GM23338 (cell line): ENCODE data around the gene RHBDL3. TPM values are rescaled to one million over a fixed set of nuclear protein-coding genes. Genes with fewer than 3 reads are reported as not detected.

Experiments
- ATAC-seq: fragments of 200-7000 bp; cut with Tn5 transposase; 3 replicates; pipeline ENCODE4 v1.9.1; 2020
- DNase-seq: peaks from one replicate; pipeline ENCODE4 v3.0.0-alpha.2; 2015; ENCODE audit warnings: low spot score
- H2AFZ ChIP-seq: fragments of 200-600 bp; sonication (generic); 2 replicates; pipeline ENCODE4 v1.8.0; 2016; ENCODE audit warnings: antibody characterized with exemption, mild to moderate bottlenecking, moderate library complexity
- H3F3A ChIP-seq: fragments of 200-600 bp; sonication (generic); replicated peaks from 2 replicates; pipeline ENCODE4 v1.8.0; 2017; ENCODE audit warnings: antibody characterized with exemption, mixed run types, low read depth
- H3K27ac ChIP-seq: fragments of 200-600 bp; sonication (generic); 2 replicates; pipeline ENCODE4 v1.6.1; 2016; ENCODE audit warnings: low read depth
- H3K27me3 ChIP-seq: fragments of 200-600 bp; sonication (generic); 2 replicates; pipeline ENCODE4 v1.8.0; 2016; ENCODE audit warnings: mild to moderate bottlenecking, mixed run types, moderate library complexity; ENCODE audit not compliant: insufficient read depth
- H3K36me3 ChIP-seq: fragments of 200-600 bp; sonication (generic); 2 replicates; pipeline ENCODE4 v1.8.0; 2016; ENCODE audit warnings: mild to moderate bottlenecking; ENCODE audit not compliant: insufficient read depth
- H3K4me1 ChIP-seq: fragments of 200-600 bp; sonication (generic); 2 replicates; pipeline ENCODE4 v1.8.0; 2016; ENCODE audit warnings: mild to moderate bottlenecking, moderate library complexity; ENCODE audit not compliant: insufficient read depth
- H3K4me2 ChIP-seq: fragments of 200-600 bp; sonication (generic); 2 replicates; pipeline ENCODE4 v1.7.1; 2017; ENCODE audit warnings: mixed run types
- H3K4me3 ChIP-seq: fragments of 200-600 bp; sonication (generic); 2 replicates; pipeline ENCODE4 v1.6.1; 2016; ENCODE audit warnings: mixed run types
- H3K79me2 ChIP-seq: fragments of 200-600 bp; sonication (generic); replicated peaks from 2 replicates; pipeline ENCODE4 v1.8.0; 2017; ENCODE audit warnings: mild to moderate bottlenecking; ENCODE audit not compliant: insufficient read depth
- H3K9me2 ChIP-seq: fragments of 200-600 bp; sonication (generic); 2 replicates; pipeline ENCODE4 v1.8.0; 2017; ENCODE audit not compliant: insufficient read depth
- H4K20me1 ChIP-seq: fragments of 200-600 bp; sonication (generic); replicated peaks from 2 replicates; pipeline ENCODE4 v1.8.0; 2017; ENCODE audit warnings: mild to moderate bottlenecking; ENCODE audit not compliant: insufficient read depth
- H3K27ac Mint-ChIP-seq: 2 replicates; pipeline ENCODE4 v1.8.0; 2020; ENCODE audit warnings: inconsistent platforms, mild to moderate bottlenecking, moderate library complexity, mixed read lengths
- H3K27me3 Mint-ChIP-seq: 3 replicates; pipeline ENCODE4 v1.8.0; 2022; ENCODE audit warnings: low read depth, mild to moderate bottlenecking, moderate library complexity, mixed read lengths, inconsistent platforms; ENCODE audit not compliant: insufficient read depth, poor library complexity
- H3K36me3 Mint-ChIP-seq: 3 replicates; pipeline ENCODE4 v1.8.0; 2021; ENCODE audit warnings: low read depth, mild to moderate bottlenecking, inconsistent platforms, moderate library complexity, mixed read lengths
- H3K4me1 Mint-ChIP-seq: 3 replicates; pipeline ENCODE4 v1.8.0; 2020; ENCODE audit warnings: mild to moderate bottlenecking, inconsistent platforms, mixed read lengths
- H3K4me3 Mint-ChIP-seq: 3 replicates; pipeline ENCODE4 v1.8.0; 2021; ENCODE audit warnings: moderate library complexity, mild to moderate bottlenecking, inconsistent platforms, mixed read lengths
- H3K9me3 Mint-ChIP-seq: 3 replicates; pipeline ENCODE4 v1.8.0; 2020; ENCODE audit warnings: moderate library complexity, mild to moderate bottlenecking, inconsistent platforms, mixed read lengths
- CREB1 ChIP-seq: fragments of 250-450 bp; sonication (Bioruptor Pico); IDR thresholded peaks from 2 replicates; pipeline ENCODE4 v1.5.0; 2020; ENCODE audit warnings: low read depth, mild to moderate bottlenecking, moderate library complexity
- EZH2 ChIP-seq: fragments of 200-600 bp; sonication (generic); IDR thresholded peaks from one replicate; pipeline ENCODE4 v1.8.0; 2017; ENCODE audit warnings: antibody characterized with exemption, mild to moderate bottlenecking, low read depth; ENCODE audit not compliant: unreplicated experiment
- EZH2phosphoT487 ChIP-seq: fragments of 200-600 bp; sonication (generic); IDR thresholded peaks from one replicate; pipeline ENCODE4 v1.8.1; 2018; ENCODE audit warnings: antibody characterized with exemption; ENCODE audit not compliant: unreplicated experiment
- JUNB ChIP-seq: IDR thresholded peaks from one replicate; pipeline ENCODE4 v1.6.1; 2016; ENCODE audit warnings: antibody characterized with exemption; ENCODE audit not compliant: unreplicated experiment
- NANOG ChIP-seq: IDR thresholded peaks from 2 replicates; pipeline ENCODE4 v1.6.1; 2016; ENCODE audit warnings: antibody characterized with exemption, borderline replicate concordance
- POLR2AphosphoS5 ChIP-seq: IDR thresholded peaks from 2 replicates; pipeline ENCODE4 v1.6.1; 2016; ENCODE audit warnings: antibody characterized with exemption, low read depth
- REST ChIP-seq: IDR thresholded peaks from one replicate; pipeline ENCODE4 v1.6.1; 2018; ENCODE audit warnings: antibody characterized with exemption; ENCODE audit not compliant: unreplicated experiment
- STAT1 ChIP-seq: IDR thresholded peaks from one replicate; pipeline ENCODE4 v1.6.1; 2016; ENCODE audit warnings: antibody characterized with exemption; ENCODE audit not compliant: unreplicated experiment
- ZNF114 ChIP-seq: fragments of 250-450 bp; sonication (Bioruptor Pico); IDR thresholded peaks from 2 replicates; pipeline ENCODE4 v1.5.0; 2020; ENCODE audit warnings: mild to moderate bottlenecking, moderate library complexity
- ZNF331 ChIP-seq: fragments of 250-450 bp; sonication (Bioruptor Pico); IDR thresholded peaks from 2 replicates; pipeline ENCODE4 v1.5.0; 2020; ENCODE audit warnings: low read depth, mild to moderate bottlenecking, moderate library complexity
- ZNF462 ChIP-seq: fragments of 250-450 bp; sonication (Bioruptor Pico); IDR thresholded peaks from 2 replicates; pipeline ENCODE4 v1.5.0; 2020; ENCODE audit warnings: mild to moderate bottlenecking, moderate library complexity
- polyA plus RNA-seq: library from polyadenylated mRNA; unstranded; fragments of >200 nt; fragmentation: Nextera tagmentation; extraction: Ambion mirVana; gene quantifications from 2 replicates; pipeline ENCODE4 v1.2.1, GENCODE V29; 2016
- total RNA-seq: library from RNA; depleted of rRNA; stranded (reverse); fragments of >200 nt; shearing (Covaris generic); gene quantifications from 2 replicates; pipeline ENCODE4 v1.2.3, GENCODE V29; 2014
- TF ChIP-seq, protein P1 (sequence below), 2 experiments: fragments of 200-600 bp in 1 of 2; sonication (generic) in 1 of 2; conservative IDR thresholded peaks; 2 replicates each; pipeline versions ENCODE4 v1.5.1 to v1.6.1; 2016 to 2017; ENCODE audit warnings: antibody characterized with exemption in 2 of 2, low read depth in 2 of 2, mild to moderate bottlenecking in 2 of 2, moderate library complexity in 1 of 2
- TF ChIP-seq, protein P2 (sequence below): IDR thresholded peaks from 2 replicates; pipeline ENCODE4 v1.6.1; 2016; ENCODE audit warnings: antibody characterized with exemption

The RHBDL3 gene
- total and polyA plus RNA-seq, 2 experiments from 2014 or later = 2.3 to 8.1 TPM

DNA sequence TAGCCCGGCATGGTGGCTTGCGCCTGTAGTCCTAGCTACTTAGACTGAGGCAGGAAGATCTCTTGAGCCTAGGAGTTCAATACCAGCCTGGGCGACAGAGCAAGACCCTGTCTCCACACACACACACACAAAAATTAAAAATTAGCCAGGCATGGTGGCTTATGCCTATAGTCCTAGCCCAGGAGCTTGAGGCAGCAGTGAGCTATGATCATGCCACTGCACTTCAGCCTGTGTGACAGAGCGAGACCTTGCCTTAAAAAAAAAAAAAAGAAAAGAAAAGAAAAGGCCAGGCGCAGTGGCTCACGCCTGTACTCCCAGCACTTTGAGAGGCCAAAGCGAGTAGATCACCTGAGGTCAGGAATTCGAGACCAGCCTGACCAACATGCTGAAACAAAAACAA lies 52.4 kb downstream of the RHBDL3 start:
- H3K79me2 ChIP-seq = no peaks in the 10 kb centered on the region
- no peaks in the 10 kb centered on the region for H4K20me1 ChIP-seq
- DNase-seq (no peak), ATAC-seq (no peak)
- Mint-ChIP-seq H3K4me3 (no peak overlapping the region), H3K27me3 (peaks cover 15% of the 10 kb centered on the region), H3K9me3 (peaks cover 3% of the 10 kb centered on the region; the same call in 2 of the 3 replicates), H3K36me3 (0 out of 3 replicates have a peak, but pooled peaks cover 2% of the 10 kb centered on the region), H3K27ac (peak overlapping the region; percentile 82; the same call in 1 of the 2 replicates), H3K4me1 (peaks cover 16% of the 10 kb centered on the region)
- H3K27me3 ChIP-seq = no peaks in the 10 kb centered on the region
- H3K9me2 ChIP-seq = no peaks in the 10 kb centered on the region
- TF ChIP-seq, protein P1, sequence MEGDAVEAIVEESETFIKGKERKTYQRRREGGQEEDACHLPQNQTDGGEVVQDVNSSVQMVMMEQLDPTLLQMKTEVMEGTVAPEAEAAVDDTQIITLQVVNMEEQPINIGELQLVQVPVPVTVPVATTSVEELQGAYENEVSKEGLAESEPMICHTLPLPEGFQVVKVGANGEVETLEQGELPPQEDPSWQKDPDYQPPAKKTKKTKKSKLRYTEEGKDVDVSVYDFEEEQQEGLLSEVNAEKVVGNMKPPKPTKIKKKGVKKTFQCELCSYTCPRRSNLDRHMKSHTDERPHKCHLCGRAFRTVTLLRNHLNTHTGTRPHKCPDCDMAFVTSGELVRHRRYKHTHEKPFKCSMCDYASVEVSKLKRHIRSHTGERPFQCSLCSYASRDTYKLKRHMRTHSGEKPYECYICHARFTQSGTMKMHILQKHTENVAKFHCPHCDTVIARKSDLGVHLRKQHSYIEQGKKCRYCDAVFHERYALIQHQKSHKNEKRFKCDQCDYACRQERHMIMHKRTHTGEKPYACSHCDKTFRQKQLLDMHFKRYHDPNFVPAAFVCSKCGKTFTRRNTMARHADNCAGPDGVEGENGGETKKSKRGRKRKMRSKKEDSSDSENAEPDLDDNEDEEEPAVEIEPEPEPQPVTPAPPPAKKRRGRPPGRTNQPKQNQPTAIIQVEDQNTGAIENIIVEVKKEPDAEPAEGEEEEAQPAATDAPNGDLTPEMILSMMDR (conservative IDR thresholded peaks at IDR 0.05; ENCODE audit: low read depth in 2 of 2) = no peak
- TF ChIP-seq STAT1 = no peak
- TF ChIP-seq NANOG = no peak
- TF ChIP-seq CREB1 (CRISPR knock-in tag) = no peak
- TF ChIP-seq, protein P2, sequence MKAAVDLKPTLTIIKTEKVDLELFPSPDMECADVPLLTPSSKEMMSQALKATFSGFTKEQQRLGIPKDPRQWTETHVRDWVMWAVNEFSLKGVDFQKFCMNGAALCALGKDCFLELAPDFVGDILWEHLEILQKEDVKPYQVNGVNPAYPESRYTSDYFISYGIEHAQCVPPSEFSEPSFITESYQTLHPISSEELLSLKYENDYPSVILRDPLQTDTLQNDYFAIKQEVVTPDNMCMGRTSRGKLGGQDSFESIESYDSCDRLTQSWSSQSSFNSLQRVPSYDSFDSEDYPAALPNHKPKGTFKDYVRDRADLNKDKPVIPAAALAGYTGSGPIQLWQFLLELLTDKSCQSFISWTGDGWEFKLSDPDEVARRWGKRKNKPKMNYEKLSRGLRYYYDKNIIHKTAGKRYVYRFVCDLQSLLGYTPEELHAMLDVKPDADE = no peak
- TF ChIP-seq ZNF331 (CRISPR knock-in tag) = no peak
- no peak for TF ChIP-seq POLR2AphosphoS5
- TF ChIP-seq EZH2 = no peak
- no peak for TF ChIP-seq ZNF114
- TF ChIP-seq REST = no peak
- TF ChIP-seq EZH2phosphoT487 = no peak
- TF ChIP-seq ZNF462 (CRISPR knock-in tag) = no peak
- no peak for TF ChIP-seq JUNB
- peaks cover 5% of the 10 kb centered on the region for H3K4me1 ChIP-seq
- no peak overlapping the region for H3K4me2 ChIP-seq
- H3K4me3 ChIP-seq = no peak overlapping the region
- H3F3A ChIP-seq = 0 out of 2 replicates have a peak, but pooled peaks cover 2% of the 10 kb centered on the region
- H3K27ac ChIP-seq = peak overlapping the region; percentile 26; the same call in 1 of the 2 replicates
- H3K36me3 ChIP-seq = no peaks in the 10 kb centered on the region
- H2AFZ ChIP-seq = no peak overlapping the region
